ENCODE results near the gene COX7A2L. TPM values are rescaled to one million over a fixed set of nuclear protein-coding genes. Genes with fewer than 3 reads are reported as not detected.

Gene COX7A2L
- total RNA-seq, 4 donors from 2014 or later, result 125 to 163 (median 150) TPM

GRCh38 chr2:42339191-42339912, 21.7 kb downstream of the COX7A2L start:
- no peak for TF ChIP-seq CTCF (IDR thresholded peaks at IDR 0.05; ENCODE audit: low read depth)

GRCh38 chr2:42338567-42339190, 22.3 kb downstream of the COX7A2L start:
- no peak for TF ChIP-seq CTCF (IDR thresholded peaks at IDR 0.05; ENCODE audit: low read depth)

GRCh38 chr2:42337846-42338566, 23.0 kb downstream of the COX7A2L start:
- TF ChIP-seq CTCF (IDR thresholded peaks at IDR 0.05; ENCODE audit: low read depth), result no peak

- TF ChIP-seq CTCF (IDR thresholded peaks at IDR 0.05; ENCODE audit: low read depth), result no peak
These were observed 23.6 kb downstream of the COX7A2L start for GRCh38 chr2:42337356-42337820.

- no peak for TF ChIP-seq CTCF (IDR thresholded peaks at IDR 0.05; ENCODE audit: low read depth)
These were observed 24.6 kb downstream of the COX7A2L start for GRCh38 chr2:42336361-42336965.

- TF ChIP-seq CTCF (IDR thresholded peaks at IDR 0.05; ENCODE audit: low read depth), result no peak
These were observed 25.4 kb downstream of the COX7A2L start for GRCh38 chr2:42335514-42336104.

Data from subcutaneous adipose tissue (tissue), 4 donors.